Keratinocyte (primary cell): ENCODE data around the gene TFG. TPM values are rescaled to one million over a fixed set of nuclear protein-coding genes. Genes with fewer than 3 reads are reported as not detected.

Experiments
- DNase-seq: peaks from one replicate; pipeline ENCODE4 v3.0.0-alpha.2; 2011; ENCODE audit warnings: low read depth, missing footprints, low spot score
- FAIRE-seq: peaks from 2 replicates; lab custom pipeline; 2011; peaks lifted over from hg19 to GRCh38; lab: Jason Lieb, UNC
- H2AFZ ChIP-seq: 2 replicates; pipeline ENCODE4 v1.6.0; 2012; ENCODE audit warnings: low read length, control low read depth, inconsistent platforms; ENCODE audit not compliant: control insufficient read depth
- H3K27ac ChIP-seq: 2 replicates; pipeline ENCODE4 v1.5.1; 2011; ENCODE audit warnings: low read length; ENCODE audit not compliant: control insufficient read depth, insufficient read depth
- H3K27me3 ChIP-seq: 3 replicates; pipeline ENCODE4 v1.6.0; 2011; ENCODE audit warnings: low read length; ENCODE audit not compliant: control insufficient read depth, insufficient read depth; ENCODE audit errors: extremely low read depth
- H3K36me3 ChIP-seq, 2 experiments: 2 replicates in 1 of 2; 3 replicates in 1 of 2; pipeline ENCODE4 v1.5.1; 2011; ENCODE audit warnings: low read length in 2 of 2, mild to moderate bottlenecking in 1 of 2; ENCODE audit not compliant: control insufficient read depth in 2 of 2, insufficient read depth in 2 of 2; ENCODE audit errors: extremely low read depth in 1 of 2
- H3K4me1 ChIP-seq: 3 replicates; pipeline ENCODE4 v1.5.1; 2011; ENCODE audit warnings: low read length; ENCODE audit not compliant: control insufficient read depth, insufficient read depth; ENCODE audit errors: extremely low read depth
- H3K4me2 ChIP-seq: 3 replicates; pipeline ENCODE4 v1.6.0; 2011; ENCODE audit warnings: low read depth, low read length; ENCODE audit not compliant: control insufficient read depth, insufficient read depth; ENCODE audit errors: extremely low read depth
- H3K4me3 ChIP-seq, 3 experiments: fragments of 200-600 bp in 1 of 3; sonication (generic) in 1 of 3; 2 replicates in 2 of 3; 3 replicates in 1 of 3; pipeline ENCODE4 v1.5.1; 2011 to 2016; ENCODE audit warnings: low read length in 3 of 3, mild to moderate bottlenecking in 3 of 3, control low read depth in 2 of 3, inconsistent platforms in 1 of 3, low read depth in 1 of 3, mixed read lengths in 1 of 3, mixed run types in 1 of 3, moderate library complexity in 1 of 3; ENCODE audit not compliant: control insufficient read depth in 2 of 3, insufficient read depth in 2 of 3; ENCODE audit errors: extremely low read depth in 1 of 3
- H3K79me2 ChIP-seq: 2 replicates; pipeline ENCODE4 v1.6.0; 2012; ENCODE audit warnings: low read length; ENCODE audit not compliant: control insufficient read depth, insufficient read depth
- H3K9ac ChIP-seq: 3 replicates; pipeline ENCODE4 v1.6.0; 2011; ENCODE audit warnings: low read length; ENCODE audit not compliant: control insufficient read depth, insufficient read depth; ENCODE audit errors: extremely low read depth
- H3K9me1 ChIP-seq: 3 replicates; pipeline ENCODE4 v1.6.0; 2011; ENCODE audit warnings: low read length; ENCODE audit not compliant: control insufficient read depth, insufficient read depth; ENCODE audit errors: extremely low read depth
- H3K9me3 ChIP-seq: 2 replicates; pipeline ENCODE4 v1.5.1; 2012; ENCODE audit warnings: low read depth, low read length; ENCODE audit not compliant: control insufficient read depth
- H4K20me1 ChIP-seq: 3 replicates; pipeline ENCODE4 v1.6.0; 2011; ENCODE audit warnings: low read length; ENCODE audit not compliant: control insufficient read depth, insufficient read depth; ENCODE audit errors: extremely low read depth
- CTCF ChIP-seq, 3 experiments: IDR thresholded peaks in 1 of 3; conservative IDR thresholded peaks in 1 of 3; optimal IDR thresholded peaks in 1 of 3; 2 replicates in 2 of 3; 3 replicates in 1 of 3; pipeline versions ENCODE3 to v1.5.1; 2011; ENCODE audit warnings: low read length in 3 of 3, mild to moderate bottlenecking in 3 of 3, moderate library complexity in 2 of 3, control low read depth in 1 of 3, inconsistent platforms in 1 of 3; ENCODE audit not compliant: insufficient read depth in 2 of 3; ENCODE audit errors: extremely low read depth in 1 of 3
- EZH2 ChIP-seq: IDR thresholded peaks from one replicate; pipeline ENCODE4 v1.6.1; 2012; ENCODE audit warnings: inconsistent platforms, mild to moderate bottlenecking, low read length, moderate library complexity
- dilution Hi-C: fragments of 300-500 bp; cut with MboI; formaldehyde crosslinking; loops from one replicate; pipeline ENCODE4 v1.7.0; 2020; ENCODE audit warnings: low sequenced_read_pairs; ENCODE audit not compliant: extremely low pct_ligation_motif_present
- polyA plus RNA-seq, 5 experiments: library from polyadenylated mRNA; depleted of rRNA in 3 of 5; stranded (reverse) in 3 of 5; stranded (forward) in 1 of 5; unstranded in 1 of 5; fragments of >200 nt; gene quantifications; 1 replicate in 1 of 5; 2 replicates in 3 of 5; 3 replicates in 1 of 5; pipeline versions ENCODE4 v1.2.1 to v1.2.3, GENCODE V29; 2011 to 2012; ENCODE audit warnings: missing spikeins in 2 of 5, low read depth in 1 of 5, low replicate concordance in 1 of 5

TFG gene
- polyA plus RNA-seq, 1 donor (not counting 4 experiments of a cell fraction or from before 2014, with no cell fraction given), result 177 TPM

GRCh38 chr3:100779480-100779879, 70.2 kb downstream of the TFG start:
- H3K4me2 ChIP-seq, result no peak overlapping the region
- H3K79me2 ChIP-seq, result no peaks in the 10 kb centered on the region
- no peak for TF ChIP-seq EZH2
- no peak for TF ChIP-seq CTCF (optimal IDR thresholded peaks at IDR 0.05 in 1 of 3, IDR thresholded peaks at IDR 0.05 in 1 of 3, conservative IDR thresholded peaks at IDR 0.05 in 1 of 3; ENCODE audit: extremely low read depth in 1 of 3, insufficient read depth in 2 of 3, low read length in 3 of 3)
- no peak overlapping the region for H3K9ac ChIP-seq
- no peak for DNase-seq
- no peak overlapping the region for H2AFZ ChIP-seq
- H3K27me3 ChIP-seq, result no peaks in the 10 kb centered on the region
- H3K27ac ChIP-seq, result no peak overlapping the region
- no peak overlapping the region for H3K4me3 ChIP-seq
- H3K36me3 ChIP-seq, result no peaks in the 10 kb centered on the region
- H3K9me1 ChIP-seq, result no peaks in the 10 kb centered on the region
- H4K20me1 ChIP-seq, result no peaks in the 10 kb centered on the region
- dilution Hi-C loops, result loop anchor here (25.0 kb wide), 1 partner anchor 108 kb away; no protein-coding TSS in a partner anchor
- peaks cover 12% of the 10 kb centered on the region for H3K4me1 ChIP-seq
- no peaks in the 10 kb centered on the region for H3K9me3 ChIP-seq
- no peak for FAIRE-seq

- Histone ChIP-seq H2AFZ (no peak overlapping the region), H3K9me3 (no peaks in the 10 kb centered on the region), H3K27ac (no peak overlapping the region), H3K9ac (no peak overlapping the region), H3K27me3 (no peaks in the 10 kb centered on the region), H3K79me2 (no peaks in the 10 kb centered on the region), H3K36me3 (no peaks in the 10 kb centered on the region), H3K4me1 (peaks cover 12% of the 10 kb centered on the region), H3K9me1 (no peaks in the 10 kb centered on the region), H3K4me2 (no peak overlapping the region), H4K20me1 (no peaks in the 10 kb centered on the region), H3K4me3 (no peak overlapping the region)
- dilution Hi-C loops, result loop anchor here (25.0 kb wide), 1 partner anchor 107 kb away; no protein-coding TSS in a partner anchor
- FAIRE-seq, result no peak
- TF ChIP-seq EZH2, result no peak
- TF ChIP-seq CTCF (optimal IDR thresholded peaks at IDR 0.05 in 1 of 3, IDR thresholded peaks at IDR 0.05 in 1 of 3, conservative IDR thresholded peaks at IDR 0.05 in 1 of 3; ENCODE audit: extremely low read depth in 1 of 3, insufficient read depth in 2 of 3, low read length in 3 of 3), result no peak
- no peak for DNase-seq
Measured at GRCh38 chr3:100780071-100780622, 70.9 kb downstream of the TFG start.
